NCI-H345 (cell line): Measurements from ENCODE around the gene PHETA1.
A peak's percentile ranks its signal among the peaks of the same experiment; 100 is the strongest.
"Not testable (repeated sequence)": the region's sequence is repeated elsewhere in the genome, so short reads cannot be mapped to it uniquely, and the experiment has no call there.

Experiments used
- DNase-seq: peaks from one replicate; lab custom pipeline; 2025; lab: John Stamatoyannopoulos, UW

The PHETA1 gene

DNA sequence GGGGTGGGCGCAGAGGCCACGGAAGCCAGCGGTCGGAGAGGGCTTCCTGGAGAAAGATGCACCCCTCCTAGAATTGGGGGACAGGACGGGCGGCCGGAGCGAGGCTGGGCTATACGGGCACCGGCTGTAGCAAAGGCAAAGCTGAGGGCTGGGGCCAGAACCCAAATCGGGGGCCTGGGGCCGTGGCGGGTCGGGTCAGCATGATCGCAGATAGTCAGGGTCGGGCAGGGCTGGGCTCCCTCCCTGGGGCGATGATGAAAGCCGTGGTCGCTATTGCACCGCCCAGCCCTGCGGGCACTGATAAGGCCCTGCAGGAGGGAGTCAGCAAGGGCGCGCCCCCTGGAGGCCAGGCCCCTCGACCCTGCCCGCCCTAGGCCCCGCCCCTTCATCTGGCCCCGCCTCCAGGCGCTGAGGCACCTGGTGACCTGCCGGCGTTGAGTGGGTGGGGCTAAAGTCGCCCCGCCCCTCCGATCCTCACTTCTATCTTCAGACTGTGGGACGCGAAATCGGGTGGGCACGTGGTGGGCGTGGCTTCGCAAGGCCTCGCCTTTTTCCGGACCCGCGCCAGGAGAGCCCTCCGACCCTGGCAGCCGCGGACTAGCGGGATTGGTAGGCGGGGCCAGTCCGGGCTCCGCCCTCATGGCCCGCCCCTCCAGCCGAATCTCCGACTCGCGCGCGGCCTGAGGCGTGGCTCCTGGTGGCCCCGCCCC, 36.4 kb upstream of the PHETA1 start:
- DNase-seq: peak; percentile 96

- no peak for DNase-seq
Measured at GRCh38 chr12:111404362-111405148, 35.7 kb upstream of the PHETA1 start.

GRCh38 chr12:111402490-111402824, 33.6 kb upstream of the PHETA1 start:
- not testable (repeated sequence) for DNase-seq

DNA sequence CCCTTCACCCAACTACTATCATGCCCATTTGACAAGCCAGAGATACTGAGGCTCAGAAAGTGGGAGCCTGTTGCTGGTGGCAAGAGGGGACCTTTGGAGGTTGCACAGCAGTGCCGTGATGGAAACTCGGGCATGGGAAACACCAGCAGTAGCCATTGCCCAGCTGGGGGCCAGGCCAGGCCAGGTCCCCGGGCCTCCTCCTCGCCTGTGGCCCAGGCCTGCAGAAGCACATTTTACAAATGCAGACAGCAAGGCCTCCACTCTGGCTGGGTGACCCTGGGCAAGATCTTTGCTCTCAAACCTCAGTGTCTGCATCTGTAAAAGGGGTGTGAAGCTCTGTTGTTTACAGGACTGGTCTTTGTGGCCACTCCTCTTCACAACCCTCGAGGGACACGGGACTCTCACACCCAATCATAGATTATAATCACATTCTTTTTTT, 32.3 kb upstream of the PHETA1 start:
- DNase-seq: no peak

DNA sequence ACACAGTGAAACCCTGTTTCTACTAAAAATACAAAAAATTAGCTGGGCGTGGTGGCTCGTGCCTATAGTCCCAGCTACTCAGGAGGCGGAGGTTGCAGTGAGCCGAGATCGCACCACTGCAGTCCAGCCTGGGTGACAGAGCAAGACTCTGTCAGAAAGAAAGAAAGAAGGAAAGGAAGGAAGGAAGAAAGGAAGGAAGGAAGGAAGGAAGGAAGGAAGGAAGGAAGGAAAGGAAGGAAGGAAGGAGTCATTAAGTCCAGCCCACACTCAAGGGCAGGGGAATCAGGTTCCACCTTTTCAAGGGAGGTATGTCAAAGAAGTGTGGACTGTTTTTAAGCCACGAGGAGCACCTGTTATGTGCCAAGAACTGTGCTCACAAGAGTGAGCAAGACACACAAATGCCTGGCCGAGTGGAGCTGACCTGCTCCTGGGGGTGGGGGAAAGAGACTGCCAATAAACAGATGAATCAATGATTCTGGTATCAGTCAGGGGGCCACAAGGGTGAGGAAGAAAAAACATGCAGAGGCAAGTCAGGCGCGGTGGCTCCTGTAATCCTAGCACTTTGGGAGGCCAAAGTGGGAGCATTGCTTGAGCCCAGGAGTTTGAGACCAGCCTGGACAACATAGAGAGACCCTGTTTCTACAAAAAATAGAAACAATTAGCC, 31.0 kb upstream of the PHETA1 start:
- DNase-seq: not testable (repeated sequence)

DNA sequence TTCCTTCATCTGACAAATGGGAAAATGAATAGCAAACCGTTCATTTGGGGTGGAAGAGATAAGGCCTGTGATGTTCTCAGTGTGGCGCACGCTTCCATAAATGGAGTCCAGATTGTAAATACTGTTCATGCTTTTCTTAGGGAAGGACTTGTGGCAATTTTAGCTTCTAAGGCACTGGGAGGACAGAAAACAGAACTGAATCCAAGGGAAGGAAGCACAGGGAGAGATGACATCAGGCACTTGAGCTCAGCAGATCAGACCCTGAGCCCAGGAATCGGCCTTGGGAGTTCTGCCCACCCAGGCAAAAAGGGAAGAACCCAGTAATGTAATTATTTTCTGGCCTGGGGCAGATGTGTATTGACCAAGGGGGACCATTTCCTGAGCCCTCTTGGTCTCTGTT, 29.6 kb upstream of the PHETA1 start:
- no peak for DNase-seq

DNA sequence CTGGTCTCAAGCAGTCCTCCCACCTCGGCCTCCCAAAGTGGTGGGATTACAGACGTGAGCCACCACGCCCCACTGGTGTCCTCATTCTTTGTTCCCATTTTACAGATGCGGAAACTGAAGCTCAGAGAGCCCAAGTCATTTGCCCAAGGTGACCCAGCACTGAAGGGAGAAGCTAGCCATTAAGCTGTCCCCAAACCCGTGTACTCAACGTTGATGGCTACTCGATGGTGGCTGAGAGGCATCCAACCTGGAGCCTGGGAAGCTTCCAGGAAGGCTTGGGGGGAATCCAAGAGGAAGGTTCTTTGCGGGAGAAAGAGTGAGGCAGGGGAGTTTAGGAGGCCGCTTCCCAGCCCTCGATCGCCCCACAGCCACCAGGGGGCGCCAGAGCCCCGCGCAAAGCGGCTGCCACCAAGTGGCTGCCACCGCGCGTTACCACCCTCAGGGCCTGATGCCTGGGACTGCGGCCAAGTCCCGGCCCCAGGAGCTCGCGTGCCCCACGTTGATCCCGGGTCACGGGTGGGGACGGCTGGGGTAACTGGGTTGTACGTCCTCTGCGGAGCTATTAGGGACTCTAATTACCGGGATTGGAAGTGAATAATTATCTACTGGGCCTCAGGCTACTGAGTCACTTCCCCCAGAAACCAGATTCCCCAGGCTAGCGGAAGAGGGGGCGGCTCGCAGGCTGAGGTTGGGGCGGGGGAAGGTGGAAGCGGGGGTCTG, 28.0 kb upstream of the PHETA1 start:
- peak; percentile 81 for DNase-seq

DNA sequence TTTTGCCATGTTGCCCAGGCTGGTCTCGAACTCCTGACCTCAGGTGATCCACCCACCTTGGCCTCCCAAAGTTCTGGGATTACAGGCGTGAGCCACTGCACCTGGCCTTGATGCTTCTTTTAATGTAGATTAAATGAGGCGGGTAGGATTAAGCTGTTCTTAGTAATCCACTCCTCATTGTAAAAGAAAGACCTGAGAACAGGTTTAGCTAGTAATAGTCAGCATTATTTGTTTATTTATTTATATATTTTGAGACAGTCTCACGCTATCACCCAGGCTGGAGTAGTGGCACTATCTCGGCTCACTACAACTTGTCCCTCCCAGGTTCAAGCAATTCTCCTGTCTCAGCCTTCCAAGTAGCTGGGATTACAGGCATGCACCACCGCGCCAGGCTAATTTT, 27.4 kb upstream of the PHETA1 start:
- not testable (repeated sequence) for DNase-seq

DNA sequence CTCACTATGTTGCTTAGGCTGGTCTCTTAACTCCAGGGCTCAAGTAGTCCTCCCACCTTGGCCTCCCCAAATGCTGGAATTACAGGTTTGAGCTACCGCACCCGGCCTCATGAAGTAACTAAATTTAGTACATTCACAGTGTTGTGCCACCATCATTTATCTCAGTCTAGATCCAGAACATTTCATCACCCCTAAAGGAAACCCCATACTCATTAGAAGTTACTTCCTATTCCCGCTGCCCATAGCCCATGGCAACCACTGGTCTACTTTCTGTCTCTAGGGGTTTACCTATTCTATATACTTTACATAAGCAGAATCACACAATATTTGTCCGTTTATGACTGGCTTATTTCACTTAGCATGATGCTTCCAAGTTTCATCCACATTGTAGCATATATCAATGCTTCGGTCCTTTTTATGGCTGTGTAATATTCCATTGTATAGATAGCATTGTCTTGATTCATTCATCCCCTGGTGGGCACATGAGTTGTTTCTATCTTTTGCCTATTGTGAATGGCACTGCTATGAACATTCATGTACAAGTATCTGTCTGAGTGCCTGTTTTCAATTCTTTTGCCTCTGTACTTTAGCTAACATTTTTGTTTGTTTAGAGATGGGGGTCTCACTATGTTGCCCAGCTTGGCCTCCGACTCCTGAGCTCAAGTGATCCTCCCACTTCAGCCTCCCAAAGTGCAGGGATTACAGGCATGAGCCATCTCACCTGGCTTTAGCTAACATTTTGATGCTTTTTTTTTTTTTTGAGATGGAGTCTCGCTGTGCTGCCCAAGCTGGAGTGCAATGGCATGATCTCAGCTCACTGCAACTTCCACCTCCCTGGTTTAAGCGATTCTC, 26.7 kb upstream of the PHETA1 start:
- DNase-seq: no peak

DNA sequence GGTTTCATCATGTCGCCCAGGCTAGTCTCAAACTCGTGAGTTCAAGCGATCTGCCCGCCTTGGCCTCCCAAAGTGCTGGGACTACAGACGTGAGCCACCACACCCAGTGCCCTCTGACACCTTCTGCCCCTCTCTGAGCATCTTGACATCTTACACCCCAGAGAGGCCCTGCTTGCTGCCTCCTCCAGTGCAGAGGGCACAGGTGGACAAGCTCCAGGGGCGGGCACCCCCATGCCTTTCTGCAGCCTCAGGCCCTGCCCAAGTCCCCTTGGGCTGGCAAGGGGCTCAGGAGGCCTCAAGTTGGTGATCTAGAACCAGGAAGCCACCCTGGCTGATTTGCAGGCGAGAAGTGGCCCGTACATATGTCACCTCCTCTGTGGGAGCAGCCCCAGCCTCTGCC, 25.6 kb upstream of the PHETA1 start:
- DNase-seq: no peak

GRCh38 chr12:111393700-111394300, 24.9 kb upstream of the PHETA1 start:
- DNase-seq: no peak

DNA sequence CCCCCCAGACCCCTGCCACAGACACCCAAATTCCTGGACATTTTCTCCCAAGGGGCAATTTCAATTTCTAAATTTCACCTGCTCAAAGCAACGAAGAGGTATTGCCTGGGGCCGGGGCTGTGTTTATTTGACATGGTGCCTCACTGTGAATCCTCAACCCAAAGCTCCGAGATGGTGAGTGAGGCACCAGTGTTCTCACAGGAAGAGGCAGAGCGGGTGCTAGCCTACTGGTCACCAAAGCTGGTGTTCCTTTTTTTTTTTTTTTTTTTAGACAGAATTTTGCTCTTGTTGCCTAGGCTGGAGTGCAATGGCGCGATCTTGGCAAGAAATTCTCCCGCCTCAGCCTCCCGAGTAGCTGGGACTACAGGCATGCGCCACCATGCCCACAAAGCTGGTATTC, 22.0 kb upstream of the PHETA1 start:
- no peak for DNase-seq

- no peak for DNase-seq
Measured at GRCh38 chr12:111389635-111390034, 20.7 kb upstream of the PHETA1 start.

GRCh38 chr12:111387747-111388323, 18.9 kb upstream of the PHETA1 start:
- DNase-seq: no peak

GRCh38 chr12:111386885-111387284, 18.0 kb upstream of the PHETA1 start:
- no peak for DNase-seq

GRCh38 chr12:111384596-111384995, 15.7 kb upstream of the PHETA1 start:
- DNase-seq: no peak

GRCh38 chr12:111379942-111380554, 11.2 kb upstream of the PHETA1 start:
- no peak for DNase-seq

DNA sequence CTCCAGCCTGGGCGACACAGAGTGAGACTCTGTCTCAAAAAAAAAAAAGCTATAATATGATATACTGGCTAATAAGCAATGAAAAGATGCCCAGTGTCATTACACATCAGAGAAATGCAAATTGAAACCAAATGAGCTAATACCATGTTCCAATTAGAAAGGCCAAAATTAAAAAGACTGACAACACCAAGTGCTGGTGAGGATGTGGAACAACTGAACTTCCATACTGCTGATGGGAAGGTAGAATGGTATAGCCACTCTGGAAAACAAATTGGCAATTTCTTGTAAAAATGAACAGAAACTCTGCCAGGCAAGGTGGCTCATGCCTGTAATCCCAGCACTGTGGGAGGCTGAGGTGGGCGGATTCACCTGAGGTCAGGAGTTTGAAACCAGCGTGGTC, 8.5 kb upstream of the PHETA1 start:
- DNase-seq: no peak

GRCh38 chr12:111373231-111373630, 4.3 kb upstream of the PHETA1 start:
- DNase-seq: not testable (repeated sequence)
